DOHH2 (cell line): ENCODE measurements around the gene DLX2.

Source experiments
- CTCF ChIP-seq: fragments of 200-600 bp; sonication (generic); IDR thresholded peaks from one replicate; pipeline ENCODE4 v1.5.1; 2014; ENCODE audit warnings: antibody characterized with exemption, mild to moderate bottlenecking, low read depth, low read length; ENCODE audit not compliant: poor library complexity, severe bottlenecking
- EZH2phosphoT487 ChIP-seq: fragments of 200-600 bp; sonication (generic); IDR thresholded peaks from 2 replicates; pipeline ENCODE4 v1.6.1; 2017; ENCODE audit warnings: borderline replicate concordance, mild to moderate bottlenecking, antibody characterized with exemption, low read length, moderate library complexity, mixed read lengths

GRCh38 chr2:172143817-172144216 lies 41.1 kb upstream of the DLX2 start:
- TF ChIP-seq CTCF (no peak), EZH2phosphoT487 (no peak)
